Endodermal cell (in vitro differentiated cells): Measurements from ENCODE around the gene COL23A1. TPM values are rescaled to one million over a fixed set of nuclear protein-coding genes. Genes with fewer than 3 reads are reported as not detected.
"Not testable (repeated sequence)": the region's sequence is repeated elsewhere in the genome, so short reads cannot be mapped to it uniquely, and the experiment has no call there.

Source experiments
- DNase-seq: peaks from one replicate; pipeline ENCODE4 v3.0.0-alpha.2; 2017
- H3K27ac ChIP-seq: 2 replicates; pipeline ENCODE4 v1.5.1; 2013; ENCODE audit warnings: mild to moderate bottlenecking, low read depth, low read length, moderate library complexity
- H3K27me3 ChIP-seq: 2 replicates; pipeline ENCODE4 v1.6.1; 2013; ENCODE audit warnings: mild to moderate bottlenecking, low read length, moderate library complexity; ENCODE audit not compliant: insufficient read depth, control insufficient read depth, poor library complexity, severe bottlenecking
- H3K36me3 ChIP-seq: 2 replicates; pipeline ENCODE4 v1.7.0; 2013; ENCODE audit warnings: mild to moderate bottlenecking, low read length, moderate library complexity; ENCODE audit not compliant: control insufficient read depth, insufficient read depth
- H3K4me1 ChIP-seq: one replicate; pipeline ENCODE4 v1.7.0; 2013; ENCODE audit warnings: low read length; ENCODE audit not compliant: control insufficient read depth, insufficient read depth
- H3K4me3 ChIP-seq: 2 replicates; pipeline ENCODE4 v1.5.1; 2013; ENCODE audit warnings: mild to moderate bottlenecking, low read length, moderate library complexity
- H3K9ac ChIP-seq: 2 replicates; pipeline ENCODE4 v1.6.1; 2013; ENCODE audit warnings: mild to moderate bottlenecking, low read length, moderate library complexity; ENCODE audit not compliant: poor library complexity, severe bottlenecking; ENCODE audit errors: extremely low read depth
- H3K9me3 ChIP-seq: 2 replicates; pipeline ENCODE4 v1.6.1; 2013; ENCODE audit warnings: mild to moderate bottlenecking, low read length, moderate library complexity; ENCODE audit not compliant: control insufficient read depth
- H3K27ac Mint-ChIP-seq: 2 replicates; pipeline ENCODE4 v1.8.0; 2020; ENCODE audit warnings: mixed read lengths
- H3K27me3 Mint-ChIP-seq: 2 replicates; pipeline ENCODE4 v1.8.0; 2021; ENCODE audit warnings: mild to moderate bottlenecking, mixed read lengths; ENCODE audit not compliant: insufficient read depth
- H3K36me3 Mint-ChIP-seq: 2 replicates; pipeline ENCODE4 v1.8.0; 2020; ENCODE audit warnings: low read depth, mixed read lengths
- H3K4me1 Mint-ChIP-seq: 2 replicates; pipeline ENCODE4 v1.8.0; 2020; ENCODE audit warnings: mixed read lengths
- H3K4me3 Mint-ChIP-seq: 2 replicates; pipeline ENCODE4 v1.8.0; 2020; ENCODE audit warnings: mild to moderate bottlenecking, moderate library complexity, mixed read lengths
- H3K9me3 Mint-ChIP-seq: 2 replicates; pipeline ENCODE4 v1.8.0; 2020; ENCODE audit warnings: mild to moderate bottlenecking, mixed read lengths
- whole genome bisulfite sequencing, 2 experiments: methylation state at CpG; one replicate each; pipeline versions ENCODE4 v1.1.5 to v1.1.7; 2013; ENCODE audit warnings: missing lambda C conversion rate in 2 of 2, mixed read lengths in 1 of 2; ENCODE audit not compliant: insufficient coverage in 1 of 2, insufficient read length in 1 of 2; 5-methylcytosine and 5-hydroxymethylcytosine counted together
- total RNA-seq, 2 donors: library from RNA; stranded (reverse); fragmentation: NEBNext Ultra II Directional in 1 of 2; extraction: Animal tissue kit (Norgen Biotek cat#: 25700) in 1 of 2; gene quantifications; 2 replicates in 1 of 2; 3 replicates in 1 of 2; pipeline ENCODE4 v1.2.1, GENCODE V29; 2021
- TF ChIP-seq, protein P1 (sequence below): fragments of 200-600 bp; sonication (generic); conservative IDR thresholded peaks from 2 replicates; pipeline ENCODE4 v1.5.0; 2021; ENCODE audit warnings: antibody characterized with exemption, mild to moderate bottlenecking

Gene COL23A1
- total RNA-seq, 2 donors from 2014 or later: 50.2 to 71.3 TPM

DNA sequence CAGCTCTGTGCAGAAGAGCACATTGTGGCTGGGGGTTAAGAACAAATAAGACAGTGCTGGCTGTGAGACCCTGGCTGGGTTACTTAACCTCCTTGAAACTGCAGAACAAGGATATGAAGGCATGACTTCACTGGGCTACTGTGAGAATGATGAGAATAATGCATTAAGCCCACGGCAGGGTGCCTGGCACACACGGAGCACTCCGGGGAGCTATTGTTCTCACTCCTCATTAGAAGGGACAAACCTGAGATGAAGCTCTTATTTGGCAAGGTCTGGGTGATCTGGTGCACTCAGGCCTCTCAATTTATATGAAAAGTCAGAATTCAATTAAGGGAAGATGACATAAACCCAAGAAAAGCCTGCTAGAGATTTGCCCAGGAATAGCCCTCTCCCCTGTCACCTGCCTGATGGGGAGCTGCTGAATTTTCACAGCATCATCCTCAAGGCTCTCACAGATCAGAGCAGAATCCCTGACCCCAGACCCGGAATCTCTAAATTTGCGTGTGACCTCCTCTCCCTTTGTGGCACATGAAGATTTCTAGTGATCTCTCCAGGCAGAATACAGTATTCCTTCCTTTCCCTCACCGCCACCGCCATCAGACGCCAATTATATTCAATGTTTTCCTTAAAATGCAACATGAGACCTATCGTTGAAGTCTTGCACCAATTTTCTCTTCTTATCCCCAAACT is 102.1 kb downstream of the COL23A1 start:
- Histone ChIP-seq H3K27me3 (no peaks in the 10 kb centered on the region), H3K36me3 (no peaks in the 10 kb centered on the region), H3K9me3 (peaks cover 9% of the 10 kb centered on the region), H3K4me1 (peaks cover 11% of the 10 kb centered on the region), H3K27ac (peak overlapping the region; percentile 16), H3K9ac (no peak overlapping the region), H3K4me3 (no peak overlapping the region)
- H3K36me3 Mint-ChIP-seq: peaks cover 22% of the 10 kb centered on the region
- peak overlapping the region; percentile 26 for H3K27ac Mint-ChIP-seq
- H3K4me3 Mint-ChIP-seq: no peak overlapping the region
- H3K27me3 Mint-ChIP-seq: no peaks in the 10 kb centered on the region
- TF ChIP-seq, protein P1, sequence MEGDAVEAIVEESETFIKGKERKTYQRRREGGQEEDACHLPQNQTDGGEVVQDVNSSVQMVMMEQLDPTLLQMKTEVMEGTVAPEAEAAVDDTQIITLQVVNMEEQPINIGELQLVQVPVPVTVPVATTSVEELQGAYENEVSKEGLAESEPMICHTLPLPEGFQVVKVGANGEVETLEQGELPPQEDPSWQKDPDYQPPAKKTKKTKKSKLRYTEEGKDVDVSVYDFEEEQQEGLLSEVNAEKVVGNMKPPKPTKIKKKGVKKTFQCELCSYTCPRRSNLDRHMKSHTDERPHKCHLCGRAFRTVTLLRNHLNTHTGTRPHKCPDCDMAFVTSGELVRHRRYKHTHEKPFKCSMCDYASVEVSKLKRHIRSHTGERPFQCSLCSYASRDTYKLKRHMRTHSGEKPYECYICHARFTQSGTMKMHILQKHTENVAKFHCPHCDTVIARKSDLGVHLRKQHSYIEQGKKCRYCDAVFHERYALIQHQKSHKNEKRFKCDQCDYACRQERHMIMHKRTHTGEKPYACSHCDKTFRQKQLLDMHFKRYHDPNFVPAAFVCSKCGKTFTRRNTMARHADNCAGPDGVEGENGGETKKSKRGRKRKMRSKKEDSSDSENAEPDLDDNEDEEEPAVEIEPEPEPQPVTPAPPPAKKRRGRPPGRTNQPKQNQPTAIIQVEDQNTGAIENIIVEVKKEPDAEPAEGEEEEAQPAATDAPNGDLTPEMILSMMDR: no peak
- H3K4me1 Mint-ChIP-seq: peaks cover 33% of the 10 kb centered on the region
- DNase-seq: peak; percentile 65
- peaks cover 20% of the 10 kb centered on the region for H3K9me3 Mint-ChIP-seq
- WGBS, 2 experiments: 77 to 100% methylated on average over 4 to 9 of the region's 9 CpGs

DNA sequence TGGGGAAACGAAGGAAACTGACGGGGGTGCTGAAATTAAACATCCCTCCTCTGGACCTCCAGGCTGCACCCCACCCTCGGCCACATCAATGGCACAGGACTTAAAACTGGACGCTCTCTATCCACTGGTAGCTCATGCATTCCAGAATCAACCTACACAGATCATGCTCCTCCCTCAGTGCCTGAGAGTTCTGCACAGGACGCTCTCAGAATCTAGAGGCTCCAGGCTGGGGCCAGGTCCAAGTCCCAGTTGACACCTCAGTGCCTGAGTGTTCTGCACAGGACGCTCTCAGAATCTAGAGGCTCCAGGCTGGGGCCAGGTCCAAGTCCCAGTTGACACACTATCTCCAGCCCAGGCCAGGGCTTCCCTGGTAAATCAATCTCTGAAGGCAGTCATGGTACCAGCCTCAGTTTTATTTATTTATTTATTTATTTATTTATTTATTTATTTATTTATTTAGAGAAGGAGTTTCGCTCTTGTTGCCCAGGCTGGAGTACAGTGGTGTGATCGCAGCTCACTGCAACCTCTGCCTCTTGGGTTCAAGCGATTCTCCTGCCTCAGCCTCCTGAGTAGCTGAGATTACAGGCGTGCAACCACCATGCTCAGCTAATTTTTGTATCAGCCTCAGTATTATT is 103.2 kb downstream of the COL23A1 start:
- H3K4me1 ChIP-seq: peaks cover 11% of the 10 kb centered on the region
- not testable (repeated sequence) for H3K4me3 ChIP-seq, H3K9ac ChIP-seq, H3K27ac ChIP-seq, H3K4me3 Mint-ChIP-seq, DNase-seq, H3K36me3 ChIP-seq, H3K27ac Mint-ChIP-seq, H3K27me3 Mint-ChIP-seq, H3K27me3 ChIP-seq, H3K9me3 ChIP-seq
- Mint-ChIP-seq H3K9me3 (peaks cover 15% of the 10 kb centered on the region), H3K36me3 (peaks cover 14% of the 10 kb centered on the region), H3K4me1 (peaks cover 33% of the 10 kb centered on the region)
- 85 to 92% methylated on average over 8 to 10 of the region's 10 CpGs for WGBS, 2 experiments

DNA sequence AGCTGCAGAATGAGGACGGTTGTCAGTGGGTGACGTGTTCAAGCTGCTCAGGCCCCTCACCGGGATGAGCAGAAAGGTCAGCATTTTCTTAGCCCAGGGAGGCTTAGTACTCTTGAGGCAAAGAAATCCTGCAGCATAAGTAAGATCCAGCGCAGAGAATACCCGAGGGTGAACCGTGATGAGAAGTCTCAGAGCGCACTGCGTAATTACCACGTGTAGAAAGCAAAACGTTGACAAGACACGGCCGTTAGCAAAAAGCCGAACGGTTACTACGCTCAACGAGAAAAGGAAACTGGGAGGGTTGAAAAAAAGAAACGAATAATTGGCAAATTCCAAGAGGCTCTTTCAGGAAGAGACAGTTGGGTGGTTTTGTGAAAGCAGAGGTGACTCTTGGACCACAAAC is 104.0 kb downstream of the COL23A1 start:
- no peaks in the 10 kb centered on the region for H3K27me3 ChIP-seq
- Mint-ChIP-seq H3K27ac (no peak overlapping the region), H3K4me1 (peaks cover 33% of the 10 kb centered on the region), H3K27me3 (no peaks in the 10 kb centered on the region), H3K36me3 (peaks cover 14% of the 10 kb centered on the region), H3K9me3 (peaks cover 13% of the 10 kb centered on the region), H3K4me3 (no peak overlapping the region)
- TF ChIP-seq, protein P1: no peak
- no peaks in the 10 kb centered on the region for H3K36me3 ChIP-seq
- 88 to 89% methylated on average over 16 to 17 of the region's 17 CpGs for WGBS, 2 experiments
- H3K27ac ChIP-seq: no peak overlapping the region
- peaks cover 9% of the 10 kb centered on the region for H3K9me3 ChIP-seq
- DNase-seq: no peak
- no peak overlapping the region for H3K9ac ChIP-seq
- peaks cover 11% of the 10 kb centered on the region for H3K4me1 ChIP-seq
- H3K4me3 ChIP-seq: no peak overlapping the region
